Mesenchymal stem cell (in vitro differentiated cells and primary cell): ENCODE results near the gene TM4SF18.

Experiments used
- DNase-seq: peaks from one replicate; pipeline ENCODE4 v3.0.0-alpha.2; 2013
- H2AFZ ChIP-seq: one replicate; pipeline ENCODE4 v1.6.1; 2013; ENCODE audit warnings: low read depth, mild to moderate bottlenecking, control low read depth, inconsistent platforms, low read length, moderate library complexity
- H2AK5ac ChIP-seq: 2 replicates; pipeline ENCODE4 v1.6.1; 2013; ENCODE audit warnings: low read length, moderate library complexity, mild to moderate bottlenecking, inconsistent platforms; ENCODE audit not compliant: severe bottlenecking
- H2BK120ac ChIP-seq: one replicate; pipeline ENCODE4 v1.6.1; 2013; ENCODE audit warnings: low read depth, mild to moderate bottlenecking, inconsistent platforms, low read length, moderate library complexity
- H2BK12ac ChIP-seq, 2 experiments: one replicate each; pipeline ENCODE4 v1.6.1; 2013; ENCODE audit warnings: inconsistent platforms in 2 of 2, low read length in 2 of 2, mild to moderate bottlenecking in 2 of 2, moderate library complexity in 2 of 2, control low read depth in 1 of 2
- H2BK15ac ChIP-seq: one replicate; pipeline ENCODE4 v1.6.1; 2013; ENCODE audit warnings: mild to moderate bottlenecking, low read depth, inconsistent platforms; ENCODE audit not compliant: poor library complexity, severe bottlenecking
- H2BK5ac ChIP-seq: 2 replicates; pipeline ENCODE4 v1.6.1; 2013; ENCODE audit warnings: low read depth, mild to moderate bottlenecking, low read length, control low read depth, inconsistent platforms; ENCODE audit not compliant: poor library complexity, severe bottlenecking
- H3K14ac ChIP-seq, 2 experiments: one replicate each; pipeline ENCODE4 v1.6.1; 2013; ENCODE audit warnings: inconsistent platforms in 2 of 2, low read length in 2 of 2, control low read depth in 1 of 2, mild to moderate bottlenecking in 1 of 2, moderate library complexity in 1 of 2
- H3K18ac ChIP-seq, 2 experiments: one replicate each; pipeline ENCODE4 v1.6.1; 2013; ENCODE audit warnings: inconsistent platforms in 2 of 2, low read length in 2 of 2, control low read depth in 1 of 2, low read depth in 1 of 2, mild to moderate bottlenecking in 1 of 2
- H3K23ac ChIP-seq, 2 experiments: one replicate each; pipeline ENCODE4 v1.6.1; 2013; ENCODE audit warnings: inconsistent platforms in 2 of 2, low read length in 2 of 2, mild to moderate bottlenecking in 2 of 2, moderate library complexity in 2 of 2, control low read depth in 1 of 2
- H3K27ac ChIP-seq: 2 replicates; pipeline ENCODE4 v1.5.1; 2013; ENCODE audit warnings: mild to moderate bottlenecking, moderate library complexity, low read length, control low read depth, inconsistent platforms; ENCODE audit not compliant: poor library complexity, severe bottlenecking
- H3K27me3 ChIP-seq, 2 experiments: 2 replicates each; pipeline versions ENCODE4 v1.6.1 to v1.7.0; 2013; ENCODE audit warnings: low read length in 2 of 2, mild to moderate bottlenecking in 2 of 2, moderate library complexity in 2 of 2, control low read depth in 1 of 2, inconsistent platforms in 1 of 2; ENCODE audit not compliant: control insufficient read depth in 1 of 2, insufficient read depth in 1 of 2
- H3K36me3 ChIP-seq, 2 experiments: 2 replicates each; pipeline versions ENCODE4 v1.6.1 to v1.7.0; 2013; ENCODE audit warnings: low read length in 2 of 2, control low read depth in 1 of 2, inconsistent platforms in 1 of 2, low read depth in 1 of 2, mild to moderate bottlenecking in 1 of 2; ENCODE audit not compliant: insufficient read depth in 2 of 2, control insufficient read depth in 1 of 2
- H3K4ac ChIP-seq, 2 experiments: one replicate each; pipeline ENCODE4 v1.6.1; 2013; ENCODE audit warnings: inconsistent platforms in 2 of 2, low read length in 2 of 2, mild to moderate bottlenecking in 2 of 2, moderate library complexity in 2 of 2, control low read depth in 1 of 2, low read depth in 1 of 2
- H3K4me1 ChIP-seq: 2 replicates; pipeline ENCODE4 v1.6.1; 2013; ENCODE audit warnings: low read depth, low read length, control low read depth; ENCODE audit not compliant: control insufficient read depth, insufficient read depth
- H3K4me2 ChIP-seq: 2 replicates; pipeline ENCODE4 v1.6.1; 2013; ENCODE audit warnings: low read length, mild to moderate bottlenecking, inconsistent platforms; ENCODE audit not compliant: poor library complexity, severe bottlenecking
- H3K4me3 ChIP-seq, 2 experiments: 2 replicates each; pipeline versions ENCODE4 v1.5.1 to v1.7.0; 2013; ENCODE audit warnings: low read length in 2 of 2, mild to moderate bottlenecking in 2 of 2, control low read depth in 1 of 2, low read depth in 1 of 2; ENCODE audit not compliant: insufficient read depth in 1 of 2
- H3K79me1 ChIP-seq: replicated peaks from 2 replicates; pipeline ENCODE4 v1.6.1; 2013; ENCODE audit warnings: mild to moderate bottlenecking, control low read depth, low read length, inconsistent platforms; ENCODE audit not compliant: poor library complexity, severe bottlenecking
- H3K9ac ChIP-seq: 2 replicates; pipeline ENCODE4 v1.7.0; 2013; ENCODE audit warnings: mild to moderate bottlenecking, low read length, moderate library complexity
- H3K9me3 ChIP-seq: 2 replicates; pipeline ENCODE4 v1.7.0; 2013; ENCODE audit warnings: mild to moderate bottlenecking, low read length; ENCODE audit not compliant: control insufficient read depth
- H4K8ac ChIP-seq: one replicate; pipeline ENCODE4 v1.6.1; 2013; ENCODE audit warnings: inconsistent platforms, mild to moderate bottlenecking, low read length, moderate library complexity
- H4K91ac ChIP-seq: one replicate; pipeline ENCODE4 v1.6.1; 2013; ENCODE audit warnings: mild to moderate bottlenecking, low read length, inconsistent platforms
- WGBS: methylation state at CpG from one replicate; pipeline ENCODE4 v1.1.7; 2013; ENCODE audit warnings: mixed read lengths; 5-methylcytosine and 5-hydroxymethylcytosine counted together

The TM4SF18 gene

GRCh38 chr3:149321136-149321535 is 12.3 kb downstream of the TM4SF18 start:
- DNase-seq, result no peak
- H3K4me2 ChIP-seq, result no peak overlapping the region
- no peak overlapping the region for H2BK15ac ChIP-seq
- H4K8ac ChIP-seq, result no peak overlapping the region
- no peak overlapping the region for H2AFZ ChIP-seq
- H3K4me3 ChIP-seq, result no peak overlapping the region
- H3K14ac ChIP-seq, result no peak overlapping the region
- no peak overlapping the region for H3K27ac ChIP-seq
- no peaks in the 10 kb centered on the region for H3K79me1 ChIP-seq
- no peak overlapping the region for H2BK12ac ChIP-seq
- no peak overlapping the region for H3K18ac ChIP-seq
- no peak overlapping the region for H2BK120ac ChIP-seq
- no peak overlapping the region for H2AK5ac ChIP-seq
- no peaks in the 10 kb centered on the region for H3K27me3 ChIP-seq
- no peak overlapping the region for H3K23ac ChIP-seq
- no peak overlapping the region for H2BK5ac ChIP-seq
- no peaks in the 10 kb centered on the region for H3K36me3 ChIP-seq
- no peak overlapping the region for H4K91ac ChIP-seq
- no peaks in the 10 kb centered on the region for H3K9me3 ChIP-seq
- peaks cover 3% of the 10 kb centered on the region for H3K4me1 ChIP-seq
- H3K4ac ChIP-seq, result no peak overlapping the region
- no peak overlapping the region for H3K9ac ChIP-seq

- Histone ChIP-seq H3K4me3 (no peak overlapping the region), H3K23ac (no peak overlapping the region), H4K8ac (no peak overlapping the region), H3K9me3 (no peaks in the 10 kb centered on the region), H2AK5ac (no peak overlapping the region), H3K14ac (no peak overlapping the region), H2BK12ac (no peak overlapping the region), H3K18ac (no peak overlapping the region), H3K27me3 (no peaks in the 10 kb centered on the region), H2BK5ac (no peak overlapping the region), H3K27ac (no peak overlapping the region), H4K91ac (no peak overlapping the region), H3K79me1 (no peaks in the 10 kb centered on the region), H3K9ac (no peak overlapping the region), H3K36me3 (no peaks in the 10 kb centered on the region), H3K4me2 (no peak overlapping the region), H2BK15ac (no peak overlapping the region), H3K4me1 (peaks cover 5% of the 10 kb centered on the region), H3K4ac (no peak overlapping the region), H2AFZ (no peak overlapping the region), H2BK120ac (no peak overlapping the region)
- WGBS, result 96% methylated on average over 3 of the region's 3 CpGs
- no peak for DNase-seq
These were observed 13.7 kb downstream of the TM4SF18 start for GRCh38 chr3:149319750-149320149.

- Histone ChIP-seq H3K4me2 (no peak overlapping the region), H3K18ac (peak overlapping the region in 1 of 2 experiments; percentile 77), H2AFZ (no peak overlapping the region), H3K36me3 (no peaks in the 10 kb centered on the region), H4K8ac (peak overlapping the region; percentile 81), H3K9ac (no peak overlapping the region), H2BK15ac (no peak overlapping the region), H3K4me3 (no peak overlapping the region), H2AK5ac (no peak overlapping the region), H2BK120ac (no peak overlapping the region), H3K4me1 (peaks cover 5% of the 10 kb centered on the region), H3K79me1 (no peaks in the 10 kb centered on the region), H2BK5ac (no peak overlapping the region), H3K27ac (no peak overlapping the region), H3K23ac (no peak overlapping the region), H3K27me3 (no peaks in the 10 kb centered on the region), H3K9me3 (no peaks in the 10 kb centered on the region), H2BK12ac (peak overlapping the region; percentile 72 to 75), H3K4ac (no peak overlapping the region), H3K14ac (no peak overlapping the region), H4K91ac (no peak overlapping the region)
- no peak for DNase-seq
- WGBS, result 94% methylated on average over 1 of the region's 1 CpG
These were observed 16.4 kb downstream of the TM4SF18 start for GRCh38 chr3:149317072-149317471.

- Histone ChIP-seq H2BK12ac (no peak overlapping the region), H3K18ac (no peak overlapping the region), H3K36me3 (no peaks in the 10 kb centered on the region), H3K4me1 (peaks cover 5% of the 10 kb centered on the region), H3K9ac (peak overlapping the region; percentile 77), H3K4ac (no peak overlapping the region), H3K27me3 (no peaks in the 10 kb centered on the region), H2AFZ (no peak overlapping the region), H3K4me2 (no peak overlapping the region), H2BK5ac (no peak overlapping the region), H2AK5ac (no peak overlapping the region), H3K27ac (no peak overlapping the region), H3K9me3 (no peaks in the 10 kb centered on the region), H3K23ac (no peak overlapping the region), H2BK15ac (no peak overlapping the region), H3K14ac (no peak overlapping the region), H3K79me1 (no peaks in the 10 kb centered on the region), H4K8ac (no peak overlapping the region), H2BK120ac (no peak overlapping the region), H4K91ac (no peak overlapping the region), H3K4me3 (no peak overlapping the region)
- WGBS, result 33% methylated on average over 1 of the region's 2 CpGs
- DNase-seq, result no peak
These were observed 17.0 kb downstream of the TM4SF18 start for GRCh38 chr3:149316437-149316836.
